Thoracic aorta (tissue), 2 donors: ENCODE results near the gene GDNF. TPM values are rescaled to one million over a fixed set of nuclear protein-coding genes. Genes with fewer than 3 reads are reported as not detected.

Experiments
- ATAC-seq: fragments of 150-250 bp; one replicate; pipeline ENCODE4 v1.8.0; 2017; ENCODE audit warnings: low read depth; ENCODE audit not compliant: insufficient number of reproducible peaks, low FRiP score
- DNase-seq: peaks from one replicate; pipeline ENCODE4 v3.0.0-alpha.2; 2020; ENCODE audit warnings: low spot score
- H3K27ac ChIP-seq, 2 donors: fragments of 200-600 bp; sonication (generic); 1 replicate in 1 of 2; 2 replicates in 1 of 2; pipeline ENCODE4 v1.5.1; 2016; ENCODE audit warnings: mild to moderate bottlenecking in 2 of 2, moderate library complexity in 2 of 2
- H3K27me3 ChIP-seq: fragments of 200-600 bp; sonication (generic); replicated peaks from 2 replicates; pipeline ENCODE4 v1.6.0; 2016; ENCODE audit warnings: mild to moderate bottlenecking; ENCODE audit not compliant: insufficient read depth
- H3K36me3 ChIP-seq: fragments of 200-600 bp; sonication (generic); one replicate; pipeline ENCODE4 v1.5.1; 2016
- H3K4me1 ChIP-seq, 2 donors: fragments of 200-600 bp; sonication (generic); 1 replicate in 1 of 2; 2 replicates in 1 of 2; pipeline versions ENCODE4 v1.5.1 to v1.6.0; 2016; ENCODE audit warnings: low read depth in 2 of 2, mild to moderate bottlenecking in 1 of 2; ENCODE audit not compliant: control insufficient read depth in 1 of 2
- H3K4me3 ChIP-seq: fragments of 200-600 bp; sonication (generic); 2 replicates; pipeline ENCODE4 v1.5.1; 2016; ENCODE audit warnings: mild to moderate bottlenecking
- H3K9me3 ChIP-seq: fragments of 200-600 bp; sonication (generic); 2 replicates; pipeline ENCODE4 v1.5.1; 2016
- total RNA-seq, 2 donors: library from RNA; depleted of rRNA; stranded (reverse); fragments of >200 nt; gene quantifications; one replicate each; pipeline versions ENCODE4 v1.1.0 to v1.2.3, GENCODE V29; 2016
- TF ChIP-seq, protein P1 (sequence below): fragments of 200-600 bp; sonication (generic); IDR thresholded peaks from one replicate; pipeline ENCODE4 v1.5.1; 2019; ENCODE audit warnings: antibody characterized with exemption

The GDNF gene
- total RNA-seq, 2 donors from 2014 or later = 1.3 TPM; not detected in 1

- Histone ChIP-seq H3K36me3 (no peaks in the 10 kb centered on the region), H3K4me1 (no peaks in the 10 kb centered on the region), H3K27ac (no peak overlapping the region), H3K9me3 (no peaks in the 10 kb centered on the region), H3K27me3 (no peaks in the 10 kb centered on the region), H3K4me3 (no peak overlapping the region)
- DNase-seq = no peak
- TF ChIP-seq, protein P1, sequence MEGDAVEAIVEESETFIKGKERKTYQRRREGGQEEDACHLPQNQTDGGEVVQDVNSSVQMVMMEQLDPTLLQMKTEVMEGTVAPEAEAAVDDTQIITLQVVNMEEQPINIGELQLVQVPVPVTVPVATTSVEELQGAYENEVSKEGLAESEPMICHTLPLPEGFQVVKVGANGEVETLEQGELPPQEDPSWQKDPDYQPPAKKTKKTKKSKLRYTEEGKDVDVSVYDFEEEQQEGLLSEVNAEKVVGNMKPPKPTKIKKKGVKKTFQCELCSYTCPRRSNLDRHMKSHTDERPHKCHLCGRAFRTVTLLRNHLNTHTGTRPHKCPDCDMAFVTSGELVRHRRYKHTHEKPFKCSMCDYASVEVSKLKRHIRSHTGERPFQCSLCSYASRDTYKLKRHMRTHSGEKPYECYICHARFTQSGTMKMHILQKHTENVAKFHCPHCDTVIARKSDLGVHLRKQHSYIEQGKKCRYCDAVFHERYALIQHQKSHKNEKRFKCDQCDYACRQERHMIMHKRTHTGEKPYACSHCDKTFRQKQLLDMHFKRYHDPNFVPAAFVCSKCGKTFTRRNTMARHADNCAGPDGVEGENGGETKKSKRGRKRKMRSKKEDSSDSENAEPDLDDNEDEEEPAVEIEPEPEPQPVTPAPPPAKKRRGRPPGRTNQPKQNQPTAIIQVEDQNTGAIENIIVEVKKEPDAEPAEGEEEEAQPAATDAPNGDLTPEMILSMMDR = no peak
- ATAC-seq = no peak
Measured at GRCh38 chr5:37876943-37877342, 37.1 kb upstream of the GDNF start.

DNA sequence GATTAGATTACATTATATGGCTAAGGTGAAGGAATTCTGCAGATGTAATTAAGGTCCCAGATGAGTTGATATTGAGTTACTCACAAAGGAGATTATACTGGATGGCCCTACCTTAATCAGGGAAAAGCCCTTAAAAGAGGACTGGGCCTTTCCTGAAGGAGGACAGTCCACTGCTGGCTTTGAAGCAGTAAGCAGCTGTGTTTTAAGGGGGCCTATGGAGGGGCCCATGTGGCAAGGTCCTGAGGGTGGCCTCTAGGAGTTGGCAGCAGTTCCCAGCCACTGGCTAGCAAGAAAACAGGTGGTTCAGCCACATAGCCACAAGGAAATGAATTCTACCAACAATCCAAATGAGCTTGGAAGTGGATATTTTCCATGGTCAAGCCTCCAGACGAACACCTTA is 36.4 kb upstream of the GDNF start:
- ATAC-seq (no peak), DNase-seq (no peak)
- H3K27ac ChIP-seq = no peak overlapping the region
- H3K9me3 ChIP-seq = no peaks in the 10 kb centered on the region
- no peaks in the 10 kb centered on the region for H3K4me1 ChIP-seq
- H3K36me3 ChIP-seq = no peaks in the 10 kb centered on the region
- no peak overlapping the region for H3K4me3 ChIP-seq
- TF ChIP-seq, protein P1 = no peak
- H3K27me3 ChIP-seq = no peaks in the 10 kb centered on the region

DNA sequence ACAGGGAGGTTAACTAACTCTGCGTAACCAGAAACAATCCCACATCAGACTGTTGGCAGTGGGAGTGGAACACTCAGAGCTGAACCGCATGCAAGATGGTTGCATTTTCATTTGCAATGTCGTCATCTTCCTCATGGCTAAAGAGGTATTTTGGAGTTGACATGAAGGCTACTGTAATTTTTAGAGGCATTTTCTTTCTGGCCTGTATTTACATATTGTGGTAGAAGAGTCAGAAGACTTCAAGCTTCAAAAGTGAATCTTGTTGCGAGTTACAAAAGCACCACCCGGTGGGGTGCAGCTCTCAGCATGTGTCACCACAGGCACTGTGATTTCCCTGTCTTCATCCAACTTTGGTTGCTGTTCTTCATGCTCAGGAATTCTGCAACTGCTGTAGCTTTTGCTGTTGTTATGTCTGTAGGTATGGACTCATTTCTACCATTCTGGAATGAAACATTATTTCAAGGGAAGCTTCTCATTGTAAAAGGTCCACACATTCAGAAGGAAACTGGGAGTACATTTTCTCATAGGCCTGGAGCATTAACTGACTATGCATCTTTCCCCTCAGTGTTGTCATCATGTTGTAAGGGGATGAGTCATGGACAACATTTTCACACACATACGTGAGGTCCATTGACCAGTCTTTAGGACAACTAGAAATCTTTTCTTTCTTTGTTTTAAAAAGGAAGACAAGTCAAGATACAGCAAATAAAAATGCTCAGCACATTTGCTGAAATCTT is 35.4 kb upstream of the GDNF start:
- Histone ChIP-seq H3K27me3 (no peaks in the 10 kb centered on the region), H3K4me3 (no peak overlapping the region), H3K4me1 (no peaks in the 10 kb centered on the region), H3K36me3 (no peaks in the 10 kb centered on the region), H3K27ac (no peak overlapping the region), H3K9me3 (no peaks in the 10 kb centered on the region)
- TF ChIP-seq, protein P1 = no peak
- ATAC-seq = no peak
- DNase-seq = no peak

DNA sequence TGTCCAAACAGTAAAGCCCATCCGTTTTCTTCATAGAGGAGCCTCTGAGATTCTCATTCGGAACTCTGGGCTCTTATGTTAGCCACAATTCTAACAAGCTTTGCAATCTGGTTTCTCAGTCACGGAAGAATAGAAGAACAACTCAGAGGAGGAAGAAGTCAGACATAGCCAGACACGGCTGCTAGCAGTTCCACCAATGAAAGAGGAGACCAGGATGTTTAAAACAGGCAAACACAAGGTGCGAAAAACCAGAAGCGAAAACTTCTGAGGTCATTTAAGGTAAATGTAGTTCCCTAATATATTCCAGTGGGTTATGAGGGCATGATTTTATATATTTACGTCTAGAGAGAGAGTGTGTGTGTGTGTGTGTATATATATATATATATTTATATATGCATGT is 34.1 kb upstream of the GDNF start:
- DNase-seq (no peak), ATAC-seq (no peak)
- TF ChIP-seq, protein P1 = no peak
- Histone ChIP-seq H3K9me3 (no peaks in the 10 kb centered on the region), H3K4me3 (no peak overlapping the region), H3K27ac (no peak overlapping the region), H3K36me3 (no peaks in the 10 kb centered on the region), H3K27me3 (no peaks in the 10 kb centered on the region), H3K4me1 (no peaks in the 10 kb centered on the region)

- TF ChIP-seq, protein P1 = no peak
- Histone ChIP-seq H3K4me3 (no peak overlapping the region), H3K4me1 (no peaks in the 10 kb centered on the region), H3K36me3 (no peaks in the 10 kb centered on the region), H3K27me3 (no peaks in the 10 kb centered on the region), H3K27ac (no peak overlapping the region), H3K9me3 (no peaks in the 10 kb centered on the region)
- no peak for ATAC-seq
- DNase-seq = no peak
Measured at GRCh38 chr5:37871023-37871815, 31.4 kb upstream of the GDNF start.
